Measurements from ENCODE around the gene NUDT5. TPM values are rescaled to one million over a fixed set of nuclear protein-coding genes. Genes with fewer than 3 reads are reported as not detected.
A peak's percentile ranks its signal among the peaks of the same experiment; 100 is the strongest.

NUDT5 gene
- total RNA-seq, 1 donor from 2014 or later, result 51.0 TPM

- peak within 1 kb of the TSS; percentile 82 for H3K27ac Mint-ChIP-seq
- peaks cover 5% of the 10 kb centered on the region for H3K36me3 Mint-ChIP-seq
- H3K27me3 Mint-ChIP-seq (ENCODE audit: low read depth), result no peaks in the 10 kb centered on the region
- H3K4me3 Mint-ChIP-seq, result peak within 1 kb of the TSS; percentile 86
- no peak for TF ChIP-seq CTCF (IDR thresholded peaks at IDR 0.05; ENCODE audit: unreplicated experiment)
- peaks cover 4% of the 10 kb centered on the region for H3K9me3 Mint-ChIP-seq
- peak; percentile 95 to 98 for DNase-seq (ENCODE audit: low spot score in 2 of 2, unreplicated experiment in 2 of 2)
- H3K4me1 Mint-ChIP-seq, result peaks cover 4% of the 10 kb centered on the region
These were observed 66.2 kb downstream of the NUDT5 start, which contains the start of gene SEC61A2 for GRCh38 chr10:12129222-12130111. Gene SEC61A2, plus strand, starts transcription at chr10:12129677. Its CDS starts 111 bp downstream, at chr10:12129788.

GRCh38 chr10:12121673-12122072 lies 74.0 kb downstream of the NUDT5 start:
- Mint-ChIP-seq H3K27me3 (ENCODE audit: low read depth) (no peaks in the 10 kb centered on the region), H3K4me3 (no peak overlapping the region), H3K9me3 (peaks cover under 1% of the 10 kb centered on the region), H3K4me1 (no peaks in the 10 kb centered on the region), H3K27ac (no peak overlapping the region), H3K36me3 (peaks cover 34% of the 10 kb centered on the region)
- DNase-seq (ENCODE audit: low spot score in 2 of 2, unreplicated experiment in 2 of 2), result no peak
- TF ChIP-seq CTCF (IDR thresholded peaks at IDR 0.05; ENCODE audit: unreplicated experiment), result no peak

Small RNA genes within 50 kb of the gene (microRNA-seq; reads per million reads assigned to microRNA genes)
- gene MIR548AK, result not detected

Other genes with a start within 250 kb of the NUDT5 start
- 25.4 to 26.8 TPM (median 26.4 TPM) in 3 replicates for gene UPF2, start 153.1 kb downstream of the NUDT5 start, total RNA-seq
- gene DHTKD1, start 126.9 kb downstream of the NUDT5 start, total RNA-seq, result 22.0 to 22.9 TPM (median 22.9 TPM) in 3 replicates
- 23.9 to 27.7 TPM (median 24.5 TPM) in 3 replicates for gene SEC61A2, start 66.2 kb downstream of the NUDT5 start, total RNA-seq
- gene CDC123, start 297 bp upstream of the NUDT5 start, total RNA-seq, result 60.2 to 65.7 TPM (median 60.8 TPM) in 3 replicates
- gene CAMK1D, start 153.7 kb upstream of the NUDT5 start, total RNA-seq, result 5.8 to 7.6 TPM (median 6.2 TPM) in 3 replicates